Activated CD8-positive, alpha-beta memory T cell treated with anti-CD3 and anti-CD28 coated beads for 4 hours (primary cell): ENCODE measurements around the gene ST8SIA5.
"Not testable (repeated sequence)": the region's sequence is repeated elsewhere in the genome, so short reads cannot be mapped to it uniquely, and the experiment has no call there.

ENCODE experiments used
- DNase-seq, 2 donors: peaks; one replicate each; pipeline ENCODE4 v3.0.0-alpha.2; 2020; ENCODE audit warnings: low read depth in 2 of 2

Gene ST8SIA5, protein sequence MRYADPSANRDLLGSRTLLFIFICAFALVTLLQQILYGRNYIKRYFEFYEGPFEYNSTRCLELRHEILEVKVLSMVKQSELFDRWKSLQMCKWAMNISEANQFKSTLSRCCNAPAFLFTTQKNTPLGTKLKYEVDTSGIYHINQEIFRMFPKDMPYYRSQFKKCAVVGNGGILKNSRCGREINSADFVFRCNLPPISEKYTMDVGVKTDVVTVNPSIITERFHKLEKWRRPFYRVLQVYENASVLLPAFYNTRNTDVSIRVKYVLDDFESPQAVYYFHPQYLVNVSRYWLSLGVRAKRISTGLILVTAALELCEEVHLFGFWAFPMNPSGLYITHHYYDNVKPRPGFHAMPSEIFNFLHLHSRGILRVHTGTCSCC

DNA sequence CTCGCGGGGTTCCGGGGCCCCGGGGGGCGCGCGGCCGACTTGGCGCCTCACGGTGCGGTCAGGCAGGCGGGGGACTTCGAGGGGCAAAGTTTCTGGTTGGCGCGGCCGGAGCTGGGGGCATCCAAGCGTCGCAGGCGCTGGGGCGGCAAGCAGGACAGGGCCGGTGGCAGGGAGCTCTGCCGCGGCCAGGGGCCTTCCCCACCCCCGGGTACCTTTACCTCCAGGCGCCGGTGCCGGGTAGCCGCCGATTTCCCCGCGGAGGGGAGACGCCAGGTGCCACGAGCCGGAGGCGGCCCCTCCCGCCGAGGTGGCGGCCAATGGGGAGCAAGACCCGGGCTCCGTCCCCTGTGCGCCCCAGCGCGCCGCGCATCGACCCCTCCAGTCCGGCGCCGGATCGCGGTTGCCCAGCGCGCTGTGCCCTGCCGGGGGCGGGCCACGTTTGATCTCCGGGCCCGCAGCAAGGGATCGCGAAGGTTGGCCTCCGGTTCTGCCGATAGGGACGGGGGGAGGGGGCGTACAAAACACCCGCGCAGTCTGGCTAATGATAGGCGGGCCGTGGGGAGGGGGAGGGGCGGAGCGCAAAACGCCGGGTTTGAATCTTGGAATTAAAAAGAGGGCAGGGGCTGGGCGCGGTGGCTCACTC lies at the start of gene ST8SIA5:
ST8SIA5 (minus strand) TSS at position 495 of the 643 bp plus-strand sequence. CDS start 545 bp downstream, outside the sequence.
- no peak for DNase-seq

DNA sequence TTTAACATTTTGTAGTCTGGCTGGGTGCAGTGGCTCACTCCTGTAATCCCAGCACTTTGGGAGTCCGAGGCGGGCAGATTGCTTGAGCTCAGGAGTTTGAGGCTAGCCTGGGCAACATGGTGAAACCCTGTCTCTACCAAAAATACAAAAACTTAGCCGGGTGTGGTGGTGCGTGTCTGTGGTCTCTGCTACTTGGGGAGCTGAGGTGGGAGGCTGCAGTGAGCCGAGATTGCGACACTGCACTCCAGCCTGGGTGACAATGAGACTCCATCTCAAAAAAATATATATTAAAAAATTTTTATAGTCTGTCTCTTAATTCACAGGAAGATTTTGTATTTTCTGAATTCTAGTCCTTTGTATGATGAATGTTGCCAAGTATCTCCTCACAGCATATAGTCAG lies 39.1 kb upstream of the ST8SIA5 start:
- DNase-seq, result not testable (repeated sequence)

DNA sequence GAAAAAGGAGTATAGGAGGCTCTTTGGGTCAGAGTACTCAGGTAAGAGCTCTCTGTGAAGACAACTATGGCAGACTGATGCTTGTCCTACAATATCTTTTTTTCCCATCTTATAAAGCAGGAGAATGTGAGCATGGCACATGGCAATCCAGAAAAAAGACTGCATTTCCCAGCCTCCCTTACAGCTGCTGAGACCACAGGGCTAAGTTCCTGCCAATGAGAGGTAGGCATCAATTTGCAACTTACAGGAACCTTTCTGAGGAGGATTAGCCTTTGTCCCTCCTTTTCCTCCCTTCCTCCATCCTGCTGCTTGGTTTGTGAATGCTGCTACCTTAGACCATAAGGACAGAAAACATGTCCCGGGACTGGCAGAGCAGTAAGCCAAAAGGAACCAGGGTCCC lies 37.8 kb upstream of the ST8SIA5 start:
- DNase-seq, result no peak

DNA sequence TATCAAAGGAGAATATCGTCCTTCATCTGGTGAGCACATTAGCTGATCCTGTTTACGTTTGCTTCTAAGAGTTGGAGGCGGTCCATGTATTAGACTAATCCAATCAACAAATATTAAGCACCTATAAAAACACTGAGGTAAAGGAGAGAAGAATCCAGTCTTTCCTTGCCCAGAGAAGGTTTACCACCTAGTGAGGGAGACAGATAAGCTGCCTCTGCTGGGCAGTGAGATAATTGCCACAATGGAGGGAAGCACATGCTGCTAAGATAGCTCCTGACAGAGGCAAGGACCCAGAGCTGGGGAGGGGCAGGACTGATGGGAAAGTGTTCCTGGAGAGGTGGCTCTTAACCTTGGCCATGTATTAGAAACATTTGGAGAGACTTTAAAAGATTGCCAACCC lies 36.7 kb upstream of the ST8SIA5 start:
- DNase-seq, result no peak

DNA sequence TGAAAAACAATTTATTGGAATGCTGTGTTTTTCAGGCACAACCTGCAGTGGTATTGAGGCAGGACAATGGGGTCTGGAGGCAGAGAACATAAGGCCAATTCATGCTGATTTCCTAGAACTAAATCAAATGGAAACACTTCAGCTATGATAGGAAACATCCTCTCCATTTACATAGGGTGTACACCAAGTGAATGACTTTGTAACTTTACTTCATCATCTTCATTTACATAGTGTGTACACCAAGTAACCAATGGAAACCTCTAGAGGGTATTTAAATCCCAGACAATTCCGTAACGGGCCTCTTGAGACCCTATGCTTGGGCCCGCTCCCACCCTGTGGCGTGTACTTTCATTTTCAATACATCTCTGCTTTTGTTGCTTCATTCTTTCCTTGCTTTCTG lies 32.2 kb upstream of the ST8SIA5 start:
- no peak for DNase-seq

DNA sequence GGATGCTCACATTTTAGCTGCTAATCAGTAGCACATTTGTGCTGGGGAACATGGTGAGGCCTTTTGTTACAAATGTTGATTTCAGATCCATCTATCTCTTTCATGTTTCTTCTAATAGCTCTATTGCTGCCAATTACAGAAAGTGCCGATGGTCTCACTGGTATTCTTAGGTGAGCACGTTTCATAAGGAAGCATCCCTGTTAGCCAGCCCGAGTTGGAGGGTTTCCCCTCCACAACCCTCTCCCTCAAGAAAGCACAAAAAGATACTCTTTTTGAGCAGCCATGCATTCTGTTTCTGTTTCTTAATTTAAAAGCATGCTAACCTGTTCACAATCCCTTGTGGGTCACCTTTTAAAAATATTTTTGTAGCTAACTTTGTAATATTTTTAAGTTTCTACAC lies 30.8 kb upstream of the ST8SIA5 start:
- DNase-seq, result no peak

DNA sequence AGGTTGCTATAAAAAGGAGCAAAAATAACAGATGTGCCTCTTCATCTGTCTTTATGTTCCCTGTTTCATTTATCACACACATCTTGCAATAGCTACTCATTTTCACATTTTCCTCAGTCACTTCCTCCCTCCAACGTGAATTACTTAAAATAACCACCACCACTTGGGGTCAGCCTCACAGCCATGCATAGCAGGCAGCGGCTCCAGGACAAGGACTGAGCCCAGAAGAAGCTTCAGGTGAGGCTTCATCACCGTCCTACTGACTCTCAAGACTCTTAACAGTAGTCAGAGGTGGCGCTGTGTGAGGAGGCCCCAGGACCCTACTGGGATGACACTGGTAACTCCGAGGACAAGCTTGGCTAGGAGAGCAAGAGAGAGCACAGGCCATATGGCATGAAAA lies 15.5 kb upstream of the ST8SIA5 start:
- DNase-seq, result no peak

DNA sequence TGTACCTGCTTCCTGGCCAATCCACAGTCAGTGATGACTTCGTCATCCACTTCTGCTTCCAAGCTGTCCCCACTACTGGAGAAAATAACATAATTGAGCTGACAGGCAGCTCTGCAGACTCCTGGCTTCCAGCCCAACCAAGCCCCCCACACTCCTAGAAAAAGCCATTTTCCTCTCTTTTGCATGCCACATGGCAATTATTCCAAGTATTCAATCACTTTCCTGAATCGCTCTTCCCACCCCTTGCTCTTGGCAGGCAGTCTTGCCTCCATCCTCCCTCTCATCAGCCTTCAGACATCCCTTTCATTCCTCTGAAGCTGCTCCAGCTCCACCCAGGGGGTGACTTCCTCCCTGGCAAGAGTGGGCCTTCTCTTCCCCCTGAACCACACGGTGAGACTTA lies 14.3 kb upstream of the ST8SIA5 start:
- DNase-seq, result no peak

DNA sequence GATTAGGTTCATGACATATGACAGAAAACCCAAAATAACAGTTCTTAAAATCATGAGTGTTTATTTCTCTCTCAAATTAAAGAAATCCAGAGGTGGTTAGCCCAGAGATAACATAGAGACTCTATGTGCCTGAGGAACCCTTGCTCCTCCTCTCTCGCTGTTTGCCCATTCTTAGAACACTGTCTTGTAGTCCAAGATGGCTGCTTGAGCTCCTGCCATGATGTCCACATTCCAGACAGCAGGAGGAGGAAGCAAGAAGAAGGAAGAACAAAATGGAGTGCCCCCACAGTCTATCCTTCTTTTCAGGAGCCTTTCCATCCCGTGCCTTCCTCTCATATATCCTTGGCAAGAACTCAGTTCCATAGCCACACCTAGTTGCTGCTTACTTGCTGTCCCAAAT lies 13.9 kb upstream of the ST8SIA5 start:
- DNase-seq, result no peak

DNA sequence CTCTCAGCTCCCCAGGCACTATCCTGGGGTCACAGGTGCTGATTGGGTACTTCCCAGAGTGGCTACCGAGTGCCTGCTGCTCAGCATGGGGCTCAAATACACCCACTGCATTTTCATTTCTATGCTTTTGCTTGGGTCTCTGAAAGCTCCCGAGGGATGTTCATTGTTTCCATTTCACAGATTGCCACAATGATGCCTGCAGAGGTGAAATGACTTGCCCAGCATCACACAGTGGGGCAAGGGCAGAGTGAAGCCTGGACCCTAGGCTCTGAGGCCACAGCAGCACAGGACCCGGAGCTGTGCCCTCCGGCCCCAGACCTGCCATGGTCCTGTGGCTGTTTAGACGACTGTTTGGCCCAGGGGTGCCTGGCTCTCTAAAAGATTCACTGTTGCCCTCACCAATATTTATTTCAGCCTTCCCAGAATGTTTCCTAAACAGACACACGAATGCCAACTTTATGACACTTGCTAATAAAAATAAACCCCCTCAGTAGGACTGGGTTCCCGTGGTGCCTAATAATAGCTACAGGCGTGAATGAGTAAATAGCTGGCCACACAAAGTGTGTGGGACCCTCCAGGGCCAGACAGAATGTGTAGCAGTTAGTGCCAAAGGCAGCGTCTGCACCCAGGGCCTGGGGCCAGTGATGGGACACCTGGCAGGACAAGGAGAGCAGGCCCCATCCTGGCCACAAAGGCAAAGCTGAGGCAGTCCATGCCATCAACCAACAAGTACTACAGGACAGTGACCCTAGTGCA lies 11.5 kb upstream of the ST8SIA5 start:
- no peak for DNase-seq

DNA sequence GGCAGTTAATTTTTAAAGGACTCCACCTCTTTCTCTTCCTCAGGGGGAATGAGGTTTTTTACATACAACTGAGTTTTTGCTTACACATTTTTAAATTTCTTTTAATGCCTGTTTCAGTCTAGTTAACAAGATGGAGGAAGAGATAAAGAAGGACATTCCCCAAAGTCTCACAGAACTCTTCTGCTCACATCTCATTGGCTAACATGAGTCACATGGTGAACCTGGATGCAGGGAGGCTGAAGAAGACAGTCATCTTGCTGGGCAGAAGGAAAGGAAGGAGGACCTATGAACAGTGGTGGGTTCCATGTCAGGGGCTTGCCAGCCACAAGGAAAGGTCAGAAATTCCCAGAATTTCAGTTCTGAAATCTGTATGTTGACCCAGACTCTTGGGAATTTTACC lies 10.4 kb upstream of the ST8SIA5 start:
- no peak for DNase-seq

DNA sequence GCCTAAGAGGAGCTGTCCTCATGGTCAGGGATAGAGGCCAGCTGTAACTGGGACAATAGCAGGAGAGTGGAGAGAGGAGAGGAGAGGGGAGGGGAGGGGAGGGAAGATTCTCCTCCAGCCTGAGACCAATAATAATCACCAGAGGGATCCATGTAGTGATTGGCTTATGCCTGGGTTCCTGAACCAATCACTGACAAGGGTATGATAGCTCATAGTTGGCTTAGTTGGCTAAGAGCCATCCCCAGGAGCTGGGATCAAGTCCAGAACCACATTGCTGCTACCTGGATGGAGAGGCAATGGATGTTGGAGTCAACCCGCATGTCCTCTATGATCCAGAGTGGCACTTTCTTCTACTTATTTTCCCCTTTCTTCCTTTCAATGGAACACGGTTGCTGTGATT lies 7.7 kb upstream of the ST8SIA5 start:
- DNase-seq, result no peak

DNA sequence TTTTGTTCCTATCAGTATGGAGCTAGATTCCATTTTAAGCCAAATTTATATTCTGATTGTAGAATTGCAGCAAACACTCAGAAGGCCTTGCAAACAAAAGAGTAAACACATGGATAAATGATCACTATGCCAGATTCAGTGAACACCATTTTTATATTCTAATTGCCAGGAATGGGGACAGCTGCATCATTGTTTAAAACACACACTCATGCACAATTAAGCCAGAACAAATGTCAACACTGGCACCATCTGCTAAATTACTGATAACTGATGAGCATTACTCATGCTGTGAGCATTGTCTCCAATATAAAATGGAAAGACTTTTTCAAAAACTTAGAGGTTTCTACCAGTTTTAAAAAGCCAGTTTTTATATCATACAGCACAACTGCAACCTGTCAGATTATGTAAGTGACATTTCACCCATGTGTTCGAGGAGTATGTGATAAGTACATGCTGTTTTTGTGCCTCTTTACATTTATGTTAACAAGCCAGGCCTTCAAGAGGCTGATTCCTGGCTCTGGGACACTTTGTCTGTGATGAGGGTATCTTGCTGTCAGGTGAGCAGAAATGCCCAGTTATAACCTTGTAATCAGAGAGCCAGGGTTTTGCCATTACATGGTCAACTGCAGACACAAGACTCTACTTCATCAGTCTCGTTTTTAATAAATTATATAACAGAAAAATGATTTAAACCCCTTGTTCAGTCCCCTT lies 4.4 kb upstream of the ST8SIA5 start:
- DNase-seq, result no peak

DNA sequence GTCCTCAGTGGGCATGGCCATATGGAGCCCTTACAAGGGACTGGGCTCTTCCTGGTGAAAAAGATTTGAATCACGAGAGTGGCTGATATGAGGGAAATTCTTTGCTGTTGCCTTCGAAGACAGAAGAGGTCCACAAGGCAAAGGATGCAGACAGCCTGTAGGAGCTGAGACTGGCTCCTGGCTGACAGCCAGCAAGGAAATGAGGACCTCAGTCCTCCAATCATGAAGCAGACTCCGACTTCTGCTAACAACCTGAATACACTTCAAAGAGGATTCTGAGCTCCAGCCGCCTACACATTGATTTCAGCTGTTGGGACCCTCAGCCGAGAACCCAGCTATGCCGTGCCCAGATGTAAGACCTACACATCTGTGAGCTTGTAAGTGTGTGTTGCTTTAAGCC lies 3.0 kb upstream of the ST8SIA5 start:
- DNase-seq, result no peak

DNA sequence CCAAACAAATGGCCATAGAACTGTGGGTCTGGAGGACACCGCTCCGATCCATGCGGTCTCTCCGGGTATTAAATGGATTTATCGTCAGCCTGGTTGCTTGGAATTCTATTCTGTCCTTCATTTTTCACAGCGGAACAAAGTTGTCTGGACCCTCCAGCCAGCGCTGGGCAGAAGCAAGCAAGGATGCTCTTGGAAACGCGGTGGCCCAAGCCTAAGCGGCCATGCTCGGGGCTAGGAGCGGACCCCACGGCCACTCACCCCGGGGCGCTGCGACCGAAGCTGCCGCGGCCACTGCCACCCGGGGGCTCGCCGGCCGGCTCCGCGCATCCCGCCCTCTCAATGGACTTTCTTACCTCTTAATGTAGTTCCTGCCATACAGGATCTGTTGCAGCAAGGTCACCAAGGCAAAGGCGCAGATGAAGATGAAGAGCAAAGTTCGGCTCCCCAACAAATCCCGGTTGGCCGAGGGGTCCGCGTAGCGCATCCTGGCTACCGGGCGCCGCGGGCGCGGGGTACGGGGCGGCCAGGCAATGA lies 761 bp downstream of the ST8SIA5 start:
- no peak for DNase-seq

DNA sequence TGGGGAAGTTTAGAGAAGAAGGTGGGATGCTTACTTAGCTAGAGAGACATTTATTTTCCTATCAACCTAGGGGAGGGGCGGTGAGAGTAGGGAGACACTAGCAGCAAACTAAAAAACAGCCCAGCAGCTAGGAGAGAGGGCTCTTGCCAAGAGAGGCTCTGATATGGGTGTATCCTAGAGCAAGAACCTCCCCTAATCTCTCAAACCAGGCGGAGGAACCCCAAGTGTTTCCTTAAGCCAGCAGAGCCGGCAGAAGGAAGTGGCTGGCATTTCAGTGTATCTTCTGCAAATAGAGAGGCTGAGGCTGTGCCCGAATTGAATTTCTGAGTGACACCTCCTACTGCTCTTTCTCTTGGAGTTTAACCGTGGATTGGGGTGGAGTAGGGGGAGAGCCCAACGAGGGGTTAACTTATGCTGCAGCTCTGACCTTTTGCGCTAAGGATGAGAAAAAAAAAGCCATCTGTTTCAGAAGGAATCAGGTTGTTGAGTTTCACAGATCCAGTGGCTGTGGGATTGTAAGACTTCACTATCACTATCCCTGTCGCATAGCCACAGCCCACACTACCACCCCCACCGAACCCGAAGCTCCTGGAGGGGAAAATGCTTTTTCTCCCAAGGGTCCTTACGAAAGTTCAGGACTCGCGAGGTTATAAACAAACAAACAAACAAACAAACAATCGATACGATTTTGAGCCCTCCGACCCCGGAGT lies 1.4 kb downstream of the ST8SIA5 start:
- no peak for DNase-seq

DNA sequence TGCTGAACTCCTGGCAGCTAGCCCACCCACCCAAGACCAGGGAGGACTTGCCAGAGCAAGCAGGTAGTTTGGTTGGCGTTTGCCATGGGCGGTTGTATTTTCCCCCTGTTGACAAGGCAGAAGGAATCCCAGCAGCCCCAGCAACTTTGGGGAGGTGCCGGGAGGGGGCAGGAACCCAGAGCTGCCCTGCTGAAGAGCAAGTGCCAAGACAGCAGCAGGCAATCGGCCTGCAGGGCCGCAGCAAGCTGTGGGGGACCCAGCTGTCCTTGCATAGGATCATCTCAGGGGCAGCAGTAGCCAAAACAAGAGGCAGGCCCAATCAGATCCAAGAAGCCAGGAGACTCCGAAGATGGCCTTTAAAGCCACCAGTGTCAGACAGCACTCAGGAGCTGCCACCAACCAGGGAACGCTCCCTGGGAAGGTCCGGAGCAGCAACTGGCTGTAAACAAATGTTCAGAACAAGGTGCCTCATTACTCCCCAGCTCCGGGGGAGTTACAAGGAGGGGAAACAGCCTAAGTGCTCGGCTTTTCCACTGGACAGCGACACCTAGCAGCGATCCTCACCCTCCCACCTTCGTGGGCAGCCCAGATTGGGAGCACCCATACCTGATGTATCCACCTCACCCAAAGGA lies 2.1 kb downstream of the ST8SIA5 start:
- DNase-seq, result no peak

DNA sequence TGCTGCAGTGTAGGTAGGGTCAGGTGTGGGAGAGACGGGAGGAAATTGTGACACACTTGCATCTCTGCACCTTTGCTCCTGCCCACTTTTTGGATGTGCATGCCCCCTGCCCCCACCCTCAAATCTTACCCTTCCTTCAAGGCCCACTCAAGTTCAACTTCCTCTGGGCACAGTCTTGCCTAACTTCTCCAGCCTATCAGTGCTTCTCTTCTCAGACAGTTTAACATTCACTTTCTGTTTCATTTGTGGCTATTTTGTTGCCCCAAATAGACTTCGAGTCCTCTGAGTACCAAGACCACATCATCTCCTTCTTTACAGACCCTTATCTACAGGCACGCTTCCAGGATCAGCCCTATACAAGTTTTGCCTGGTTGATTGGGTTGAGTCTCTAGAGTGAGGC lies 2.7 kb downstream of the ST8SIA5 start:
- no peak for DNase-seq

DNA sequence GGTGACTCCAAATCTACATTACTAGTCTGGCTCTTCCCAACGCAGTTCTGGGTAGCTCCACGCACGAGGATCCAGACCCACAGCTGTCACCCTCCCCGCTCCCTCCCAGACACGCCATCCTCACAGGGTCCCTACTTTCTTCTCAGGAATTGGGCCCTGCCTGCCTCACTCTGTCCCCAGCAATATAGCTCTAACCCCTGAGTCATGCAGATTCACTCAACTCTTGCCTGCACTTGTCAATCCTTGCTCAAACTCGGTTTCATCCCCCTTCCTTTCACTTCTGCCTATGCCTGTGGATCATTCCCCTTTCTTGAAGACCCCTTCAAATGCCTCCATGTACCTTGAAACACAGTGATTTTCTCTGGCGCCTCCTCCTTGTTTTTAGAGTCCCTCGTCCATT lies 5.0 kb downstream of the ST8SIA5 start:
- DNase-seq, result no peak

DNA sequence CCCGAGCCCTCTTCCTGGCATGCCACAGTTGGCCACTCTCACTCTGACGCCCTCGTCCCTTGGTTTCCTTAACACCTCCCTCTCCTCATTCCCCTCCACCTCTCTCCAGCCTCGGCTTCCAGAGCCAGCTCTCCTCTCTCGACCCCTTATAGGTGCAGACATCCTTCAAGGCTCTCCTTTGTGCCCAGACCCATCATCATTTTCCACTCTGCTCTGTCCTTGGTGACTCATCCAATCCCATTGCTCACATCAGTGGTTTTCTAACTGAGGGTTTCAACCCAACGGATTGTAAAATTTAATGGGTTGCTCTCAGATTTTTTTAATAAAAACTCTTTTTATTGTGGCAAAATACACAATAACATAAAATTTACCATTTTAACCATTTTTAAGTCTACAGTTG lies 6.2 kb downstream of the ST8SIA5 start:
- DNase-seq, result no peak

DNA sequence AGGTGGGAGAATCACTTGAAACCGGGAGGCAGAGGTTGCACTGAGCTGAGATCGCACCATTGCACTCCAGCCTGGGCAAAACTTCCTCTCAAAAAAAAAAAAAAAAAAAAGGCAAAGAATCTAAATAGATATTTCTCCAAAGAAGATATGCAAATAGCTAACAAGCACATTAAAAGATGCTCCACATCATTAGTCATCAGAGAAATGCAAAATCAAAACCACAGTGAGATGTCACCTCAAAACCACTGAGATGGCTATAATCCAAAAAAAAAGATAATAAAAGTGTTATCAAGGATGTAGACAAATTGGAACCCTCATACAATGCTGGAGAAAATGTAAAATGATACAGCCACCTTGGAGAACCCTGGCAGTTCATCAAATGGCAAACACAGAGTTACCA lies 8.4 kb downstream of the ST8SIA5 start:
- DNase-seq, result no peak
